Esophagus squamous epithelium (tissue), 4 donors: Measurements from ENCODE around the gene PNPLA5.

Source experiments
- CTCF ChIP-seq, 6 experiments: fragments of 450-650 bp in 4 of 6; fragments of 200-600 bp in 2 of 6; sonication (generic) in 2 of 6; IDR thresholded peaks; one replicate each; pipeline ENCODE4 v1.5.1; 2016 to 2019; ENCODE audit warnings: antibody characterized with exemption in 6 of 6, mild to moderate bottlenecking in 4 of 6, moderate library complexity in 4 of 6
- POLR2A ChIP-seq, 4 donors: fragments of 450-650 bp; IDR thresholded peaks; one replicate each; pipeline ENCODE4 v1.6.1; 2017; ENCODE audit warnings: antibody characterized with exemption in 4 of 4, mild to moderate bottlenecking in 4 of 4, moderate library complexity in 3 of 4

- no peak for TF ChIP-seq CTCF (IDR thresholded peaks at IDR 0.05)
- no peak for TF ChIP-seq POLR2A (IDR thresholded peaks at IDR 0.05)
These were observed 5.6 kb downstream of the PNPLA5 start for GRCh38 chr22:43886231-43886630.
